ENCODE results near the gene NUP58.

Gene NUP58

DNA sequence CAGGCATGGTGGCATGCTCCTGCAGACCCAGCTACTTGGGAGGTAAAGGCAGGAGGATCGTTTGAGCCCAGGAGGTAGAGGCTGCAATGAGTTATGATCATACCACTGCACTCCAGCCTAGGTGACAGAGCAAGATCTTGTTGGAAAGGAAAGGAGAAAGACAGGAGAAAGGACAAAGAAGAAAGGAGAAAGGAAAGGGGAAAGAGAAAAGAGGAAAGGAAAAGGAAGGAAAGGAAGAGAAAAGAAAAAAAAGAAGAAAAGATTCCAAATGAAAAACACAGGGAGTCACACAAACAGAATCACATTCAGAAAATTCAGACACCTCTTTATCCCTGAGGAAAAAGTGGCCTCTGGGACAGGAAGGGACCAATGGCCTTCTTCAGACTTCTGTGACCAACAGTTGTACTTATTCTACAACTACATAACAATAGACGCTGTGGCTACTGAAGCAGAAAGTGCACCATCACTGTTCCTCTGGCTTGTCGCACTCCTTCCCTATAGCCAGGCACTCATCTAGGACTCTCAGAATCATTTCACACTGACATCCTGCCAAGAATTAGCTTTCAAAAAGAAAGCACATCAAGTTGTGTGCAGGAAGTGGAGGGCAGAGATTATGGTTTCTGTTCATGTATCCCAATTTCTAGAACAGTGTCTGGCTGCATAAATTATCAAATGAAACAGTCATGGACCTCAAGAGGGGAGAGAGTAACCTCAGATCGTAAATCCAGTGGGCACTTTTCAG is 20.1 kb upstream of the NUP58 start:
- Histone ChIP-seq H3K36me3 (ENCODE audit: control insufficient read depth in 1 of 2, insufficient read depth in 2 of 2, low read length in 2 of 2) (no peaks in the 10 kb centered on the region), H3K9ac (ENCODE audit: low read depth in 1 of 2, low read length in 2 of 2) (no peak overlapping the region), H3K4me3 (ENCODE audit: low read depth in 1 of 2, low read length in 2 of 2) (no peak overlapping the region), H3K9me3 (ENCODE audit: control insufficient read depth in 1 of 2, low read length in 2 of 2) (no peaks in the 10 kb centered on the region), H3K27ac (ENCODE audit: low read depth, low read length) (no peak overlapping the region), H3K27me3 (ENCODE audit: control insufficient read depth in 1 of 2, insufficient read depth in 2 of 2, low read length in 2 of 2) (no peaks in the 10 kb centered on the region), H3K4me1 (ENCODE audit: control insufficient read depth in 1 of 2, insufficient read depth in 2 of 2, low read length in 2 of 2) (peaks cover 6 to 12% of the 10 kb centered on the region in 2 donors)

DNA sequence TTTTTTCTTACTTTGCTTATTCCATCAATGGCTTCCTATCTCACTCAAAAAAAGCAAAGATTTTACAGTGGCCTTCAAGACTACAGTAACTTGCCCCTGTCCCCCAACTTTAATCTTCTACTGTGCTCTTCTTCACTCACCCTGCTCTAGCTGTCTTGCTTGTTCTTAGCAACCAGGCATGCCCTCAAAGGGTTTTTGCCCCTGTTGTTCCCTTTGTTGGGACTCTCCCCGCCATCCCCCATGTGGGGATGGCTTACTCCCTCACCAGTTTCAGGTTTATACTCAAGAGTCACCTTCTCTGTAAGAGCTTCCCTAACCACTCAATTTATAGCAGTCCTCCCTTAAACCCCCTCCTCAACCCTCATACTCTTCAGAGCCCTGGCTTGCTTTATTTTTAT is 19.5 kb upstream of the NUP58 start:
- H3K27ac ChIP-seq (ENCODE audit: low read depth, low read length): no peak overlapping the region
- H3K27me3 ChIP-seq (ENCODE audit: control insufficient read depth in 1 of 2, insufficient read depth in 2 of 2, low read length in 2 of 2): no peaks in the 10 kb centered on the region
- no peaks in the 10 kb centered on the region for H3K9me3 ChIP-seq (ENCODE audit: control insufficient read depth in 1 of 2, low read length in 2 of 2)

DNA sequence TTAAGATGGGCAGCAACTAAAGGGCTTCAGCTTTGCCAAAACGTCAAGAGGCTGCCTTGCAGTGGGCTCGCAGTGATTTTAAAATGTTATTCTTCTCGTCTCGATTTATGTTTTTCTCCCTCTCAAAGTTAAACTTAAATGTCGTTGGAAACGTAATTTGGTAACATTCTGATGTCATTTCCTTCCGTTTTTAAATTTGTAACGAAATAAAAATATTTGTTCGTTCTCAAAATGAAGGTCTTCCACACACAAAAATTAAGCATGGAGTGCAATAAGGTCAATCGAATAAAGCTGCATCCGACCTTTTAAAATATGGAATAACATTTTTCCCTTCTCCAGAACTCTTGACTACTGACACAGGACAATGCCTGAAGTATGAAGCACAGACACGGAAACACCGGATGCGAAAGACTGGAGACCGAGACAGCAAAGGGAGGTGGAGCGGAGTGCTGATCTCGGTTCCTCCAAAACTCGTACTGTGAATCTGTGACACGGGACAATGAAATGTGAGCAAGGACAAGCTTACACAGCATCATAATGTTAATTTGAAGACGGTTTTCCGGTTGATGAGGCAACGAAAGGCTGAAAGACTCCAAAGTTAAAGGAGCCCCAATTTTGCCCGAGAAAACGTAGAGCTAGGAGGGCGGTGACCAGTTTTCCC is 15.0 kb upstream of the NUP58 start:
- Histone ChIP-seq H3K4me1 (ENCODE audit: control insufficient read depth in 1 of 2, insufficient read depth in 2 of 2, low read length in 2 of 2) (peaks cover 12% of the 10 kb centered on the region in 2 donors), H3K9me3 (ENCODE audit: control insufficient read depth in 1 of 2, low read length in 2 of 2) (no peaks in the 10 kb centered on the region), H3K27ac (ENCODE audit: low read depth, low read length) (peak overlapping the region; percentile 86), H3K36me3 (ENCODE audit: control insufficient read depth in 1 of 2, insufficient read depth in 2 of 2, low read length in 2 of 2) (no peaks in the 10 kb centered on the region), H3K27me3 (ENCODE audit: control insufficient read depth in 1 of 2, insufficient read depth in 2 of 2, low read length in 2 of 2) (peaks cover 0 to 7% of the 10 kb centered on the region in 2 donors), H3K4me3 (ENCODE audit: low read depth in 1 of 2, low read length in 2 of 2) (peak overlapping the region; percentile 89 to 96), H3K9ac (ENCODE audit: low read depth in 1 of 2, low read length in 2 of 2) (peak overlapping the region; percentile 89 to 91)

More for the DNA sequence above, 19.5 kb upstream of the NUP58 start:
- H3K36me3 ChIP-seq (ENCODE audit: control insufficient read depth in 1 of 2, insufficient read depth in 2 of 2, low read length in 2 of 2): no peaks in the 10 kb centered on the region
- H3K9ac ChIP-seq (ENCODE audit: low read depth in 1 of 2, low read length in 2 of 2): no peak overlapping the region
- peaks cover 6 to 12% of the 10 kb centered on the region in 2 donors for H3K4me1 ChIP-seq (ENCODE audit: control insufficient read depth in 1 of 2, insufficient read depth in 2 of 2, low read length in 2 of 2)
- no peak overlapping the region for H3K4me3 ChIP-seq (ENCODE audit: low read depth in 1 of 2, low read length in 2 of 2)

DNA sequence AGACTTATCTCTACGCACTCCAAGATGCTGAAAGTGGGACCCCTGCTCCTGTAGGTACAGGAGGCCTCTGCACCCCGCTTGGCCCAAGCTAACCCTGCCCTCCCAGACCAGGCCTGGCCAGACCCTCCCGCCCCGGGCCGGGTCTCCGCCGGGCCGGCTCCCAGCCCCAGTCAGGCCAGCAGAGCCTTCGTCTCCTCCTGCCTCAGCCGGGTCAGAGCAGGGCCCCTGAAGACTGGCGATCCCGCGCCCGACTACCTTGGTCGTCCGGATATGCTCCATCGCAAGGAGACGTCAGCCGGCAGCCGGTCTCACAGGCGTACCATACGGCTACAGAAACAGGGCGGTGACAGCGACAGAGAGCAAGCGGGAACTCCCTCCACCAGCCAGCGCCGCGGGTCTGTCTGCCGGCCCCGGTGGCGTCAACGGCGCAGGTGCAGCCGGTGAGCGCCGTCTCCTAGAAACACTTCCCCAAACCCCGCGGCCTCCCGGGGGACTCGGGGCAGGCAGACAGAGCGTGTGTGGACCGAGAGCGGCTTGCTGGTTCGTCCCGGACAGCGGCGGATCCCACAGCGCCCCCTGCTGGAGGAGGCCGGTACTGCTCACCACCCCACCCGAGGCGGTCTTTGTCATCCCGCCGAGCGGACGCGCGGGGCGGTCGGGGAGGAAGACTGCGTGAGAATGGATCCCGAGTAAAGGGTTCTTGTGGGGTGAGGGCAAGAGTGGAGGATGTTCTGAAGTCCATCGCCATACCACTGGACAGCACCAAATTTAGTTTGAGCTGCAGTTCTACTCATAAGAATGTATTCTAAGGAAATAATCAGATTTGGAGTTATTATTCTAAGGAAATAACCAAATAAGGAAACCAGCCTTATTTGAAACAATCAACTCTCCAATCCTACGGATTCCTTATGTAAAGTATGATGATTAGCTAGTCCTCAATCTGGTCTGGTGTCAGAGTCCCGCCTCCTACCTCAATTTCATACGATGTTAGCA is 14.2 kb upstream of the NUP58 start, which contains the start of gene MTMR6:
Gene MTMR6, minus strand, starts transcription at position 520 of the 993 bp plus-strand sequence. Its CDS starts 241 bp downstream, at position 279.
- Histone ChIP-seq H3K36me3 (ENCODE audit: control insufficient read depth in 1 of 2, insufficient read depth in 2 of 2, low read length in 2 of 2) (no peaks in the 10 kb centered on the region), H3K27me3 (ENCODE audit: control insufficient read depth in 1 of 2, insufficient read depth in 2 of 2, low read length in 2 of 2) (peaks cover 0 to 7% of the 10 kb centered on the region in 2 donors), H3K4me3 (ENCODE audit: low read depth in 1 of 2, low read length in 2 of 2) (peak within 1 kb of the TSS; percentile 89 to 96), H3K9me3 (ENCODE audit: control insufficient read depth in 1 of 2, low read length in 2 of 2) (no peaks in the 10 kb centered on the region), H3K4me1 (ENCODE audit: control insufficient read depth in 1 of 2, insufficient read depth in 2 of 2, low read length in 2 of 2) (peaks cover 12% of the 10 kb centered on the region in 2 donors), H3K9ac (ENCODE audit: low read depth in 1 of 2, low read length in 2 of 2) (peak within 1 kb of the TSS; percentile 89 to 91), H3K27ac (ENCODE audit: low read depth, low read length) (peak within 1 kb of the TSS; percentile 86)

DNA sequence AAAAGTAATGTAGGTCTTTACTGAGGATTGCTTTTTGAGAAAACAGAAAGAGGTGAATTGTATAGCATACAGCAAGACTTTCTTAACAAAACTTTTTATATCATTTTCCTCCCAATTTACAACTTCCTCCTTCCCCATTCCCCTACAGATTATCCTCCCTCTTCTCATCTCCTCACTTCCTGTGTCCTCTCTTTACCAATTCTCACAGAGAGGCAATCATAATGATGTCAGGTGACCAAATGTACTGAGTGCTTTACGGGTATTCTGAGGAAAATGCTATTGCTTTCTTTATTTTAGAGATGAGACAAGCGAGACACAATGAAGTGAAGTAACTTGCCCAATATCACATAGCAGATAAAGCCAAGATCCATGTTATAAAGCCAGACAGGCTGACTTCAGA is 12.5 kb upstream of the NUP58 start:
- H3K27me3 ChIP-seq (ENCODE audit: control insufficient read depth in 1 of 2, insufficient read depth in 2 of 2, low read length in 2 of 2): peaks cover 0 to 7% of the 10 kb centered on the region in 2 donors
- peaks cover 12% of the 10 kb centered on the region in 2 donors for H3K4me1 ChIP-seq (ENCODE audit: control insufficient read depth in 1 of 2, insufficient read depth in 2 of 2, low read length in 2 of 2)
- H3K27ac ChIP-seq (ENCODE audit: low read depth, low read length): no peak overlapping the region
- H3K36me3 ChIP-seq (ENCODE audit: control insufficient read depth in 1 of 2, insufficient read depth in 2 of 2, low read length in 2 of 2): no peaks in the 10 kb centered on the region
- no peak overlapping the region for H3K4me3 ChIP-seq (ENCODE audit: low read depth in 1 of 2, low read length in 2 of 2)
- H3K9ac ChIP-seq (ENCODE audit: low read depth in 1 of 2, low read length in 2 of 2): no peak overlapping the region
- no peaks in the 10 kb centered on the region for H3K9me3 ChIP-seq (ENCODE audit: control insufficient read depth in 1 of 2, low read length in 2 of 2)

DNA sequence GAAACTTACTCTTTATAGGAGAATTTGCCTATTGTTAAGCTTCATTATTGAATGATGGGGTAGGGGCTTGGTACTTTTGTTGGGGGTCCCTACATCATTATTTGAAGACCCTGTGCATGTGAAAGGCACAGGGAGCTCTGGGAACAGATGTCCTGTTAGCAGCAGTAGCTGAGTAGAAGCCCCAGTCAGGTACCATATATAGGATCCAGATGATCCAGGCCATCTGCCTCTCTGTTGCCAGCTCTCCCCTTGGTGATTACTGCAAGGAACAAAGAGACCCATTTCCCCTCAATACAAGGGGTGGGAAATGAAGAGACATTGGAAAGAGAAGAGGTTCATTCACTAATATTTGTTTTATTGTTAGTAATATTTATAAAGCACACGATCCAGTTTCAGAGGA is 9.7 kb upstream of the NUP58 start:
- H3K9me3 ChIP-seq (ENCODE audit: control insufficient read depth in 1 of 2, low read length in 2 of 2): no peaks in the 10 kb centered on the region
- H3K36me3 ChIP-seq (ENCODE audit: control insufficient read depth in 1 of 2, insufficient read depth in 2 of 2, low read length in 2 of 2): no peaks in the 10 kb centered on the region
- H3K4me1 ChIP-seq (ENCODE audit: control insufficient read depth in 1 of 2, insufficient read depth in 2 of 2, low read length in 2 of 2): peaks cover 0 to 6% of the 10 kb centered on the region in 2 donors
- H3K4me3 ChIP-seq (ENCODE audit: low read depth in 1 of 2, low read length in 2 of 2): no peak overlapping the region
- peaks cover 9 to 11% of the 10 kb centered on the region in 2 donors for H3K27me3 ChIP-seq (ENCODE audit: control insufficient read depth in 1 of 2, insufficient read depth in 2 of 2, low read length in 2 of 2)
- no peak overlapping the region for H3K27ac ChIP-seq (ENCODE audit: low read depth, low read length)
- no peak overlapping the region for H3K9ac ChIP-seq (ENCODE audit: low read depth in 1 of 2, low read length in 2 of 2)

DNA sequence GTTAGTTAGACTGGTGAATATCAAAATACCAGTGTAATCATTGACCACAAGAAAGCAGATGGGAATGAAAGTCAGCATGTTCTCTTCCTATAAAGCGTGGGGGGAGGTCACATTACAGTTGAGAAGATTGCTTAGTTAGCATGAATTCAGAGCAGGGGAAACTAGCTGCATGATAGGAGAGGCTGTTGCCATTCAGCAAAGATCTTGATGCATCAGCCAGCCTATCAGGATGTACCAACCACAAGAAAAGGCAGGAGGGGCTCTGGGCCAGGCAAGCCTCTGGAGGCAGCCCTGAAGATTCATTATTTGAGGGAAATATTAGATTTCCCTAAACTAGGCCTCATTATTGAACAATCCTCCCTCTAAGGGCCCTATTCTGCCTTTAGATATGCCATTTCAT is 9.1 kb upstream of the NUP58 start:
- no peaks in the 10 kb centered on the region for H3K9me3 ChIP-seq (ENCODE audit: control insufficient read depth in 1 of 2, low read length in 2 of 2)
- H3K27ac ChIP-seq (ENCODE audit: low read depth, low read length): no peak overlapping the region
- H3K36me3 ChIP-seq (ENCODE audit: control insufficient read depth in 1 of 2, insufficient read depth in 2 of 2, low read length in 2 of 2): no peaks in the 10 kb centered on the region
- H3K9ac ChIP-seq (ENCODE audit: low read depth in 1 of 2, low read length in 2 of 2): no peak overlapping the region
- peaks cover 0 to 6% of the 10 kb centered on the region in 2 donors for H3K4me1 ChIP-seq (ENCODE audit: control insufficient read depth in 1 of 2, insufficient read depth in 2 of 2, low read length in 2 of 2)
- no peak overlapping the region for H3K4me3 ChIP-seq (ENCODE audit: low read depth in 1 of 2, low read length in 2 of 2)
- H3K27me3 ChIP-seq (ENCODE audit: control insufficient read depth in 1 of 2, insufficient read depth in 2 of 2, low read length in 2 of 2): peaks cover 11 to 13% of the 10 kb centered on the region in 2 donors

DNA sequence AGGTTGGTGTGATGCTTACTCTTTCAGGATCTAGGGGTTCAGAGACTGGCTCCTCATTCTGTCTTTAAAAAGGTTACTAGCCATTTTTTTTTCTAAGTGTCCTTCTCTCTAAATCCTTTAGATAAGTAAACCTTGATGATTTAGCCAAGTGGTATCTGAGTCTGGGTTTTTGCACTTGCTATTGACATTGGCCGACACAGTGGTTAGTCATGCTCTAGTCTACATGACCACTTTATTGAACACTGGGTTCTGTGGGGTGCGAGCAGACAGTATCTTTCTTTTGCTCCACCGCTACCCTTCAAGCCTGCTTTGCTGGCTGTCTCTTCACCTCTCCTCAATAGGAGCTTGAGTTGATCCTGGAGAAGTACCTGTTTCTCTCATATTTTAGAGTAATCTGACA is 6.2 kb upstream of the NUP58 start:
- Histone ChIP-seq H3K36me3 (ENCODE audit: control insufficient read depth in 1 of 2, insufficient read depth in 2 of 2, low read length in 2 of 2) (no peaks in the 10 kb centered on the region), H3K27me3 (ENCODE audit: control insufficient read depth in 1 of 2, insufficient read depth in 2 of 2, low read length in 2 of 2) (peaks cover 7 to 13% of the 10 kb centered on the region in 2 donors), H3K27ac (ENCODE audit: low read depth, low read length) (no peak overlapping the region), H3K9ac (ENCODE audit: low read depth in 1 of 2, low read length in 2 of 2) (no peak overlapping the region), H3K9me3 (ENCODE audit: control insufficient read depth in 1 of 2, low read length in 2 of 2) (no peaks in the 10 kb centered on the region), H3K4me1 (ENCODE audit: control insufficient read depth in 1 of 2, insufficient read depth in 2 of 2, low read length in 2 of 2) (no peaks in the 10 kb centered on the region), H3K4me3 (ENCODE audit: low read depth in 1 of 2, low read length in 2 of 2) (no peak overlapping the region)

DNA sequence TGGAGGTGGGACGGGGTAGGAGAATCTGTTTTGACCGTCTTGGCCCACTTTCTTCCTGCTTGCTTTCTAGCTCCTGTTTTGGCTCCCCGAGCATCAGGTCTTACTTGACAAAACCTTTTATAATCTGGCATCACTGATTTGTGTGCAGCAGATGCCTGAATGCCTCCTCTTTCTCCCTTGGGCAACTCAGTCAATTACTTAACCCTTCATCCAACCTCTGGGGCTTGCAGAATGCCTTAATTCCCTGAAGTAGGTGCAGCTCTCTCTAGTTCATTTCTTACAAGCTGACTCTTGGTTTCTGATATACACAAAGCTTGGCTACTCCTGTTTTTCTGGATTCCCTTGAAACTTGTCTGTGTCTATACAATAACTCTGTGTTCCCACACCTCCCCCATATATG is 5.7 kb upstream of the NUP58 start:
- Histone ChIP-seq H3K36me3 (ENCODE audit: control insufficient read depth in 1 of 2, insufficient read depth in 2 of 2, low read length in 2 of 2) (no peaks in the 10 kb centered on the region), H3K27me3 (ENCODE audit: control insufficient read depth in 1 of 2, insufficient read depth in 2 of 2, low read length in 2 of 2) (peaks cover 7 to 13% of the 10 kb centered on the region in 2 donors), H3K9ac (ENCODE audit: low read depth in 1 of 2, low read length in 2 of 2) (no peak overlapping the region), H3K9me3 (ENCODE audit: control insufficient read depth in 1 of 2, low read length in 2 of 2) (no peaks in the 10 kb centered on the region), H3K4me1 (ENCODE audit: control insufficient read depth in 1 of 2, insufficient read depth in 2 of 2, low read length in 2 of 2) (no peaks in the 10 kb centered on the region), H3K27ac (ENCODE audit: low read depth, low read length) (no peak overlapping the region), H3K4me3 (ENCODE audit: low read depth in 1 of 2, low read length in 2 of 2) (no peak overlapping the region)
